HL-60/S4 treated with retinoic acid at 250 ng/mL for 4 days and 3 days (cell line): ENCODE measurements around the gene FOXRED2.

Experiments used
- in situ Hi-C: fragments of 300-500 bp; cut with MboI; formaldehyde crosslinking; loops from 2 replicates; pipeline ENCODE4 v1.7.0; 2022; ENCODE audit warnings: low sequenced_read_pairs

The FOXRED2 gene

DNA sequence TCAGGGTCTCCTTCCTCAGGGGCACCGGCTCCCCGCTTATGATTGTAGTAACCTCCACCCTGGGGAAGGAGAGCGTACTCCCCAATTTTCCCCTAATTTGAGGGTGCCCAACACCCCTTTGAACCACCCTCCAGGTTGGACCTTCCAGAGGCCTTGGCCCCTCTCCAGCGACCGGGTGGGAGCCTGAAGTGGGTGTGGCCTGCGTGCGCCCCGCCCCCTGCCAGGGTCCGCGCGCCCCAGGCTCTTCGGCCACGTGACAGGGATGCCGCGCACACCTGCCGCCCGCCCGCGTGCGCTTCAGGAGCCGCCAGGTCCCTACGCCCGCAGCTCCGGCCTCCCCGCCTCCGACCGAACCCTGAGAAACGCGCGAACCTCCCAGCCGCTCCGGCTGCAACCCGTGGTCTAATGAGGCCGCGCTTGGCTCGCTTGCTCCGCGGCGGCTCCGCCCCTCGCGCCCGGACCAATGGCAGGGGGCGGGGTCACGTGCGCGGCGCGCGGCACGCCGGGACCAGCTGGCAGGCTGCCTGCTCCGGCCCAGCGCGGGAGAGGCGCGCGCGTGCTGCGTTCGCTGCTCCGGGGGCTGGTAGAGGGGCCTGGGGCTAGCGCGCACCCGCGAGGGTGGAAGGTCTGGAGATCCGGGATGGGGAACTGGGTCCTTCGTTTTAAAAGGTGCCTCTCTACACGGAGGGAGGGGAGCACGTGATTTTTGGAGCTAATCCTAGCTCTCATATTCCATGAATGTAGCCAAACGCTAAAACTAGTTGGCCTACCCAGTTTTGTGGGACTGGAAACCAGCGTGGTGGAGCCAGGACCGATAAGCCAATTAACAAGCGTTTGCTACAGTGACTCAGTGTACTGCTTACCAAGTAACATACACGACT lies at the start of gene FOXRED2:
FOXRED2 (minus strand) TSS at position 404 of the 881 bp plus-strand sequence. CDS start 618 bp downstream, outside the sequence.
- in situ Hi-C loops: no loop called here

GRCh38 chr22:36554098-36554497 lies 47.3 kb upstream of the FOXRED2 start:
- in situ Hi-C loops: no loop called here

- in situ Hi-C loops: no loop called here
Observed at GRCh38 chr22:36552289-36552688, 45.4 kb upstream of the FOXRED2 start.

- in situ Hi-C loops: no loop called here
Observed at GRCh38 chr22:36550701-36551495, 44.1 kb upstream of the FOXRED2 start.

DNA sequence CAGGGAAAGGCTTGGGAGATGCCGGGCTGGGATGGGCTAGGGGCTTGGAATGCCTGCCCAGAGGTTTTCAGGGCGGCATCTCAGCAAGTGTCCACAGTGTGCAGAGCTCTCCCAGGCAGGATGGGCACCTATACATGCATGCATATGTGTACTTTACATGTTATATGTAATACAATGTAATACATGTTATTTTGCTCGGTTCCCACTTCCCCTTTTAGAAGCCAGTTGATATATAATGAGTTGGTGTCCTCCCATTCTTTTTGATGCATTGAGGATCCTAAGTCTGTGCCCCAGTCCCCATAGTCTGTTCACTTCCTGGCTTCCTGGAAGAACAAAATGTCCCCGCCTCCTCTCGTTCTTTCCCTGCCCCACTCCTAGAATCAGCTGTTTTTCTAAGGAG lies 42.2 kb upstream of the FOXRED2 start:
- in situ Hi-C loops: loop anchor here (10.0 to 25.0 kb wide), 3 partner anchors 206 to 913 kb away; no protein-coding TSS in a partner anchor

- in situ Hi-C loops: loop anchor here (10.0 to 25.0 kb wide), 3 partner anchors 206 to 914 kb away; no protein-coding TSS in a partner anchor
Observed at GRCh38 chr22:36548606-36549005, 41.8 kb upstream of the FOXRED2 start.

DNA sequence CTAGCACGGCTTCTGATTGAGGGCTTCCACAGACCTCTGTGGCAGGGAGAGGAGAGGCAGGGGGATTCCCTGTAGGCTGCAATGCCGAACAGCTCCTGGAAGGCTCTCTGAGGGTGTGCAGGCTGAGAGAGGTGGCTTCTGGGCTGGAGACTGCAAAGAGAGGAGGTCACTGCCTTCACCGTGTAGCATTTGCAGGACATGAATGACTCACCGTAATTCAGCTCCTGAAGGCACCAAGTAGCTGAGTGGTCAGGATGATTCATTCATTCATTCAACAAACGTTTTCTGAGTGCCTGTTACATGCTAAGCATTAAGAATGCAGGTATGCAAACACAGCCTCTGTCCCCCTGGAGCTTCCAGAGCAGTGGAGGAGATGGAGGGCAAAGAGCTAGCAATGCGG lies 40.1 kb upstream of the FOXRED2 start:
- in situ Hi-C loops: loop anchor here (10.0 to 25.0 kb wide), 3 partner anchors 208 to 915 kb away; no protein-coding TSS in a partner anchor

DNA sequence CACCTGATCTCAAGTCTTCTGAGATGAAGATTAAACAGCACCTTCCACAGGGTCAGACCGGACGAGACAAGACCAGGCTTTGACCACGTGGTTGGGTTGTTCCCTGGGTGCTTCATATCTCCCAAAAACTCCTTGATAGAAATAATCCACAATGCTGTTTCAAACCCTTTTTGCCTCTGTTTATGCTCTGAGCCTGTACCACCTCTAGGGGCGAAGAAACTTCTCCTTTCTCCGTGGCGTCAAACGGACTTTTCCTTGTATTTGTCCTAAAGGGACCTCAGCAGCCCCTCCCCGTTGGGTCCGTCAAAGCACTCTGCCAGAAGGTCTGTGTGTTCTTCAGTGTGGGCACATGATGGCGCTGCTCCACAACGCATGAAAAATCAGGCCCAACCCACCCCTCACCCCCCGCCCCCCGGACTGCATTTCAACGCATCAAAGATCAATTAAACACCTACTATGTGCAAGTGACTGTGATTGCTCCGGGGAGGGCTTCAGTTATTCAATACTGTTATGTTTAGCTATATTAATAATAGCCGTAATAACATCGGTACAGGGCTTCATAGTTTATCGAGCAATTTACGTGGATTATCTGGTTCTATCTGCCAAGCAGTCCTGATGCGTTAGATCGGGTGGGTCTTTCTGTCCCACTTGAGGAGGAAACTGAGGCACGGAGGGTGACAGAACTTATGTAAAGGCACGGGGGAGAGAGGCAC lies 39.4 kb upstream of the FOXRED2 start:
- in situ Hi-C loops: loop anchor here (10.0 to 25.0 kb wide), 3 partner anchors 209 to 916 kb away; no protein-coding TSS in a partner anchor

GRCh38 chr22:36544107-36544620 lies 37.3 kb upstream of the FOXRED2 start:
- in situ Hi-C loops: loop anchor here (10.0 to 25.0 kb wide), 3 partner anchors 211 to 918 kb away; no protein-coding TSS in a partner anchor

DNA sequence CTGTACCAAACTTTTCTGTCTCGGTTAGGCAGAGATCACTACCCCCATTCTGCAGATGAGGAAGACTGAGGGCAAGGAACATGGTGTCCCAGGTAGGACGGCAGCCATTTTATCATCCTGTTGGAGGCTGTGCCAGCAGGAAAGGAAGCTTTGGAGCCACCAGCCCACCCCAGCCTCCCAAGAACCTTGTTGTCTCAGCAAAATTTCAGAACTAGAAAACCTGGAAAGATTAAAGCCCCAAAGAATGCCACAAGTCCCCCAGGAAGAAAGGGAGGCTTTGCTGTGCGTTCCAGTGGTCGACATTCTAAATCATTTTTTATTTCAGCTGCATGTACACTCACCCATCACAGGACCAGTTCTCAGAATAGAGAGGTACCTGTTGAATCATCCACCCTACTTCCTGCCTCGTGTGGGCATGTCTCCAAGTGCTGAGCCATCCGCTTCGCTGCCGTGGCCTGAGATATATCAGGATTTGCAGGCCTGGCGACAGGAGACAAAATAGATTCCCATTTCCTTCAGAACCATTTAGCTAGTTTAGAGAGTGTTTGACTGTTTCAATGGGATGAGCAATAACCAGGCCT lies 35.1 kb upstream of the FOXRED2 start:
- in situ Hi-C loops: loop anchor here (10.0 to 25.0 kb wide), 3 partner anchors 213 to 920 kb away; no protein-coding TSS in a partner anchor

- in situ Hi-C loops: loop anchor here (10.0 to 25.0 kb wide), 3 partner anchors 214 to 921 kb away; no protein-coding TSS in a partner anchor
Observed at GRCh38 chr22:36540867-36541642, 34.2 kb upstream of the FOXRED2 start.

GRCh38 chr22:36538529-36538928 lies 31.7 kb upstream of the FOXRED2 start:
- in situ Hi-C loops: loop anchor here (25.0 kb wide), 2 partner anchors 449 to 924 kb away; no protein-coding TSS in a partner anchor

DNA sequence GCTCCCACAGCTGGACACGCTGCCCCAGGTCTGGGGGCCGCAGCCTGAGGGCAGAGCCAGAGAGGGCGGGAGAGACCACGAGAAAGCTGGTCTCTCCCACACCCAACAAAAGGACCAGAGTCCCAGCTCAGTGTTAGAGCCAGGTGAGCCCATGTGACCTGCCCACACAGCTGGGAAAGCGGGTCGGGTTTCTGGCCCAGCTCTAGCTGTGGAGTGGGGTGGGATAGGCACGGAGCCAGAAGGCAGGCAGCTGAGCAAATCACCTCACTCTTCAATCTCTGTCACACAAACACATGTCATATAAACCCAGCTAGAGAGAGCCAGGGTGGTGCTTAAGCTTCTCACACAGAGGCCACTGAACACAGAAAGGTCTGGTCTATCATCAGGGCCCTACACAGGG lies 29.9 kb upstream of the FOXRED2 start:
- in situ Hi-C loops: loop anchor here (25.0 kb wide), 2 partner anchors 451 to 926 kb away; no protein-coding TSS in a partner anchor

DNA sequence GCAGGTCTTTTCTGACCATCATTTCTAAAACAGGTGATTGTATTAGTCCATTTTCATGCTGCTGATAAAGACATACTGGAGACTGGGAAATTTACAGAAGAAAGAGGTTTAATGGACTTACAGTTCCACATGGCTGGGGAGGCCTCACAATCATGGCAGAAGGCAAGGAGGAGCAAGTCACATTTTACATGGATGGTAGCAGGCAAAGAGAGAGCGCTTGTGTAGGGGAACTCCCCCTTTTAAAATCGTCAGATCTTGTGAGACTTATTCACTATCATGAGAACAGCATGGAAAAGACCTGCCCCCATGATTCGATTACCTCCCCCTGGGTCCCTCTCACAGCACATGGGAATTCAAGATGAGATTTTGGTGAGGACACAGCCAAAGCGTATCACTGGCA lies 26.5 kb upstream of the FOXRED2 start:
- in situ Hi-C loops: loop anchor here (25.0 kb wide), 2 partner anchors 454 to 929 kb away; no protein-coding TSS in a partner anchor

DNA sequence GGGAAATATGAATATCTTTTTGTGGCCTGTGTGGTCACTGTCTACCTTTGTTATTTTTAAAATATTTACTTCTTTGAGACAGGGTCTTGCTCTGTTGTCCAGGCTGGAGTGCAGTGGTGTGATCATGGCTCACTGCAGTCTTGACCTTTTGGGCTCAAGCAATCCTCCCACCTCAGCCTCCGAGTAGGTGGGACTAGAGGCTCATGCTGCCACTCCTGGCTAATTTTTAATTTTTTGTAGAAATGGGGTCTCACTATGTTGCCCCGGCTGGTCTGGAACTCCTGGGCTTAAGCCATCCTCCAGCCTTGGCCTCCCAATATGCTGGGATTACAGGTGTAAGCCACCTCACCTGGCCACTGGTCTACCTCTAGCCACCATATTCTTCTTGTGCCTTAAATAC lies 25.6 kb upstream of the FOXRED2 start:
- in situ Hi-C loops: loop anchor here (25.0 kb wide), 2 partner anchors 455 to 930 kb away; no protein-coding TSS in a partner anchor

DNA sequence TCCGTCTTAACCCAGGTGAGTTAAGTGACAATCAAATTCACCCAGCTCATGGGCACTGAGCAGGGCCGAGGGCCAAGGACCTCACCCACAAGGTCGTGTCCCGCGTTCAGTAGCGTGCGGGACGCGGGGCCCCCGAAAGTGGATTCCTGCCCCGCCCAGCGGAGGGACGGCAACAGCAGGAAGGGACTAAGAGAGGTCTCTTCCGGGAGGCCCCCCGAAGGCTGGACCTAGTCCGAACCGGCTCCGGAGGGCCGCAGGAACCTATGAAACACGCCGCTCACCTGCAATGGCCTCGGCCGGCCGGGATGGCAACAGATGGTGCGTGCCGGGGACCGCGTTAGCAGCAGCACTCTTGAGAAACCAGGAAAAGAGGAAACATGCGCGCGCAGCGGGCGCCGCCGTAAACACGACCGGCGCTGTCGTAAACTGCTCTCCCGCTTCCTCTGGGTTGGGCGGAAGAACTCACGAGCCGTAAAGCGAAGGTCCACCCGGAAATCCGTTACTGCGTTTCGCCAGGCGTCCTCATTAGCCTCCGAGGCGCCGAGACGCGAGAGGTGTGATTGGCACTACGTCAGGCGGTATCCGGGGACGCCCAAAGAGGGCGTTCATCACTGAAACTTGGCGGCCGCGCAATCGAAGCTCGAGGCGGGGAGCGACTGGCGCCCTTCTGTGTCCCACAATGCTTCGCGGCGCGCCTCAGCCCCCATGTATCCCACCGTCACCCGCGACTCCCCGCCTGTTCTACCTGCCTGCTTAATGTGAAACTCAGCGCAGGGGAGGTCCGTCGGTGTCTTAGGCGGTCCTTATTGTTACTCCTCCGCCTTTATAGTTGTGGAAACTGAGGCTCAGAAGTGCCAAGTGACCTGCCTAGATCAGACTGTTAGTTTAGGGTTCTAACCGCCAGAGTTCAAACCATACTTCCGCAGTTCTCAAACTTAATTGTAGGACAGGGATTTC lies 22.2 kb upstream of the FOXRED2 start, which contains the start of gene EIF3D:
EIF3D (minus strand) TSS at position 372 of the 957 bp plus-strand sequence. CDS start 3,045 bp downstream, outside the sequence.
- in situ Hi-C loops: loop anchor here (25.0 kb wide), 2 partner anchors 458 to 933 kb away; no protein-coding TSS in a partner anchor

DNA sequence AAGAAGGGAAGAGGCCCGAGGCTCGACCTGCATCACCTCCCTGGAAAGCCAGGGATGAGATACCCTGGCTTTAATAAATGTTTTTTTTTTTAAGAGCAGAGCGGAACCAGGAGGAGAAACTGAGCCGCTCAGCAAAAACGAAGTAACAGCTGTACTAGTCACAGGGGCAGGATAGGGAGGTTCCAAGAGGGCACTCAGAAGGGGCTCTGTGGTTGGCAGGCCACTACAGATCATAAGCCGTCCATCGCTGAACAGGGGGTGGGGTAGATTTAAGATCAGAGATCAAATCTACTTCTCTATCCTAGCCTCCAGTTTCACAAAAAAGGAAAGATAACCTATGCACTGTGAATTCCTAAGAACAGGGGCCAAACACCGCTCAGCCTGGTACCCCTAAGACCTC lies 21.5 kb upstream of the FOXRED2 start:
- in situ Hi-C loops: loop anchor here (25.0 kb wide), 2 partner anchors 459 to 934 kb away; no protein-coding TSS in a partner anchor
